ENCODE measurements around the gene IGF2BP2. TPM values are rescaled to one million over a fixed set of nuclear protein-coding genes. Genes with fewer than 3 reads are reported as not detected.

The IGF2BP2 gene
- total and polyA plus RNA-seq, 2 of the 13 experiments (the other 11 are each of a cell fraction or from before 2014, with no cell fraction given), result 6.5 to 46.0 TPM

- POLR2A ChIA-PET, result no interaction called here
- Histone ChIP-seq H3K9me3 (ENCODE audit: low read length) (no peaks in the 10 kb centered on the region), H3K27ac (ENCODE audit: extremely low read length, insufficient read depth, low read length) (no peak overlapping the region), H3K27me3 (ENCODE audit: control insufficient read depth in 1 of 2, insufficient read depth in 2 of 2, low read length in 2 of 2) (no peaks in the 10 kb centered on the region), H3K4me3 (replicated peaks in 1 of 3; ENCODE audit: insufficient read depth in 1 of 3, low read depth in 2 of 3, low read length in 3 of 3) (no peak overlapping the region), H3K4me1 (ENCODE audit: insufficient read depth, low read length) (peaks cover 24% of the 10 kb centered on the region), H4K20me1 (ENCODE audit: insufficient read depth, low read length) (peaks cover 14% of the 10 kb centered on the region), H3K36me3 (replicated peaks in 1 of 2; ENCODE audit: control insufficient read depth in 1 of 2, insufficient read depth in 2 of 2, low read length in 2 of 2) (peaks cover 18 to 41% of the 10 kb centered on the region in 2 experiments), H3K4me2 (ENCODE audit: low read depth, low read length) (no peak overlapping the region), H3K79me2 (ENCODE audit: insufficient read depth, low read length) (peaks cover 21% of the 10 kb centered on the region), H3K9ac (ENCODE audit: insufficient read depth, low read depth, low read length) (no peak overlapping the region), H2AFZ (ENCODE audit: low read length) (no peak overlapping the region)
- intact Hi-C loops (cut with micrococcal nuclease; ENCODE audit: unreplicated experiment), result no loop called here
- in situ Hi-C loops (cut with HindIII; ENCODE audit: extremely low pct_ligation_motif_present, low pct_unique_long_range_greater_than_20kb), result no loop called here
- ATAC-seq (no peak), DNase-seq (ENCODE audit: low spot score) (no peak), FAIRE-seq (no peak)
- no peak for TF ChIP-seq THAP8 (CRISPR knock-in tag; IDR thresholded peaks at IDR 0.05; ENCODE audit: borderline replicate concordance)
- TF ChIP-seq ZNF124 (CRISPR knock-in tag; IDR thresholded peaks at IDR 0.05), result no peak
- TF ChIP-seq RELA (CRISPR knock-in tag; IDR thresholded peaks at IDR 0.05), result no peak
- TF ChIP-seq ZNF33B (CRISPR knock-in tag; IDR thresholded peaks at IDR 0.05), result no peak
- no peak for TF ChIP-seq SMYD3 (CRISPR knock-in tag; IDR thresholded peaks at IDR 0.05)
- TF ChIP-seq MYNN (CRISPR knock-in tag; IDR thresholded peaks at IDR 0.05; ENCODE audit: low read depth), result no peak
- TF ChIP-seq ZNF609 (CRISPR knock-in tag; IDR thresholded peaks at IDR 0.05; ENCODE audit: borderline replicate concordance), result no peak
- no peak for TF ChIP-seq MXI1 (IDR thresholded peaks at IDR 0.05; ENCODE audit: borderline replicate concordance, low read depth, low read length)
- CTCF ChIA-PET (ENCODE audit: low intra/inter-chr PET ratio, low total read pairs), result no interaction called here
- no TSS peak for BruUV-seq (replicated peaks)
- WGBS (ENCODE audit: low lambda C conversion rate), result 98% methylated on average over 4 of the region's 4 CpGs
Observed at GRCh38 chr3:185693985-185694653, 130.7 kb downstream of the IGF2BP2 start.
